ENCODE measurements around the gene ZNF613. TPM values are rescaled to one million over a fixed set of nuclear protein-coding genes. Genes with fewer than 3 reads are reported as not detected.
"Not testable (repeated sequence)": the region's sequence is repeated elsewhere in the genome, so short reads cannot be mapped to it uniquely, and the experiment has no call there.

Gene ZNF613
- total RNA-seq, 8 experiments from 2014 or later, result 4.2 to 8.5 (median 6.8) TPM

DNA sequence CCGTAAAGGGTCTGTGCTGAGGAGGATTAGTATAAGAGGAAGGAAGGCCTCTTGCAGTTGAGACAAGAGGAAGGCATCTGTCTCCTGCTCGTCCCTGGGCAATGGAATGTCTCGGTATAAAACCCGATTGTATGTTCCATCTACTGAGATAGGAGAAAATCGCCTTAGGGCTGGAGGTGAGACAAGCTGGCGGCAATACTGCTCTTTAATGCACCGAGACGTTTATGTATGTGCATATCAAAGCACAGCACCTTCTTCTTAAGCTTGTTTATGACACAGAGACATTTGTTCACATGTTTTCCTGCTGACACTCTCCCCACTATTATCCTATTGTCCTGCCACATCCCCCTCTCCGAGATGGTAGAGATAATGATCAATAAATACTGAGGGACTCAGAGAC lies 21.2 kb upstream of the ZNF613 start:
- in situ Hi-C loops (cut with MboI; ENCODE audit: low pct_unique_long_range_greater_than_20kb in 2 of 9, low sequenced_read_pairs in 9 of 9, unreplicated experiment in 9 of 9); H3K4me3 ChIP-seq: not testable (repeated sequence)

GRCh38 chr19:51907981-51908380 lies 19.3 kb upstream of the ZNF613 start:
- H3K4me3 ChIP-seq; ATAC-seq (replicated peaks in 6 of 8); H3K4me1 ChIP-seq (replicated peaks in 1 of 2); H3K27ac ChIP-seq; in situ Hi-C loops (cut with MboI; ENCODE audit: low pct_unique_long_range_greater_than_20kb in 2 of 9, low sequenced_read_pairs in 9 of 9, unreplicated experiment in 9 of 9): not testable (repeated sequence)
- 0 to 100% (median 76%) methylated on average over 1 to 3 of the region's 5 CpGs; no CpG with 5 or more reads in 5 of the 10 experiments for WGBS, 10 experiments

More for the DNA sequence above, 21.2 kb upstream of the ZNF613 start:
- not testable (repeated sequence) for H3K27ac ChIP-seq; ATAC-seq (replicated peaks in 6 of 8); H3K4me1 ChIP-seq (replicated peaks in 1 of 2)
- 0 to 82% (median 51%) methylated on average over 1 to 7 of the region's 9 CpGs; no CpG with 5 or more reads in 2 of the 10 experiments for WGBS, 10 experiments

- in situ Hi-C loops (cut with MboI; ENCODE audit: low pct_unique_long_range_greater_than_20kb in 2 of 9, low sequenced_read_pairs in 9 of 9, unreplicated experiment in 9 of 9), result no loop called here
- H3K4me1 ChIP-seq (replicated peaks in 1 of 2), result no peaks in the 10 kb centered on the region
- H3K4me3 ChIP-seq, result no peak overlapping the region
- 0 to 80% (median 38%) methylated on average over 1 to 5 of the region's 5 CpGs; no CpG with 5 or more reads in 1 of the 10 experiments for WGBS, 10 experiments
- ATAC-seq (replicated peaks in 6 of 8), result no peak
- H3K27ac ChIP-seq, result no peak overlapping the region
These were observed 11.9 kb upstream of the ZNF613 start for GRCh38 chr19:51915324-51915867.

DNA sequence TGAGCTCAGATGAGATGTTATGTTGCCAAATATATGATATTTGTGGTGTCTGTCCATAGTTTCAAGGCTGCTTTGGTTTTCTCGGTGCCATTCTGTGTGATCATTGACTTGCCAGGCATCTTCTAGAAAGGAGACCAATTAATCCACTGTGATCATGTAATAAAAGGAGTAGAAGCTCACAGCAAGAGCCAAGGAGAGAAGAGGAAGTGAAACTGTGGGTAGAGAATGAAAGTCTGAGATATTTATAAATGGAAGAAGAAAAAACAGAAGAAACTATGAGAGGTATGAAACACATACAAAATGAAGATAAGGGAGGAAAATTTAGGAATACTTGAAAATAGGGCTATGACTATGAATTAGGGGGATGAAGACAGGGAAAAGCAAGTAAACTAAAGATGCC lies 11.1 kb upstream of the ZNF613 start:
- no peak for ATAC-seq (replicated peaks in 6 of 8)
- in situ Hi-C loops (cut with MboI; ENCODE audit: low pct_unique_long_range_greater_than_20kb in 2 of 9, low sequenced_read_pairs in 9 of 9, unreplicated experiment in 9 of 9), result no loop called here
- Histone ChIP-seq H3K27ac (no peak overlapping the region), H3K4me3 (no peak overlapping the region), H3K4me1 (replicated peaks in 1 of 2) (no peaks in the 10 kb centered on the region)
- 0 to 70% (median 50%) methylated on average over 1 of the region's 1 CpG; no CpG with 5 or more reads in 3 of the 10 experiments for WGBS, 10 experiments

GRCh38 chr19:51919606-51920005 lies 7.7 kb upstream of the ZNF613 start:
- H3K4me1 ChIP-seq (replicated peaks in 1 of 2), result no peaks in the 10 kb centered on the region
- ATAC-seq (replicated peaks in 6 of 8), result no peak
- 0 to 83% (median 62%) methylated on average over 1 to 3 of the region's 3 CpGs; no CpG with 5 or more reads in 6 of the 10 experiments for whole genome bisulfite sequencing, 10 experiments
- H3K27ac ChIP-seq, result no peak overlapping the region
- H3K4me3 ChIP-seq, result no peak overlapping the region
- in situ Hi-C loops (cut with MboI; ENCODE audit: low pct_unique_long_range_greater_than_20kb in 2 of 9, low sequenced_read_pairs in 9 of 9, unreplicated experiment in 9 of 9), result no loop called here

GRCh38 chr19:51921949-51922348 lies 5.3 kb upstream of the ZNF613 start:
- WGBS, 10 experiments, result 0 to 93% (median 72%) methylated on average over 1 to 6 of the region's 8 CpGs; no CpG with 5 or more reads in 3 of the 10 experiments
- in situ Hi-C loops (cut with MboI; ENCODE audit: low pct_unique_long_range_greater_than_20kb in 2 of 9, low sequenced_read_pairs in 9 of 9, unreplicated experiment in 9 of 9), result no loop called here
- H3K4me1 ChIP-seq (replicated peaks in 1 of 2), result no peaks in the 10 kb centered on the region
- no peak overlapping the region for H3K4me3 ChIP-seq
- H3K27ac ChIP-seq, result no peak overlapping the region
- no peak for ATAC-seq (replicated peaks in 6 of 8)

GRCh38 chr19:51926426-51926783 lies 867 bp upstream of the ZNF613 start:
- Histone ChIP-seq H3K27ac (peak overlapping the region; percentile 89 to 97), H3K4me3 (peak overlapping the region; percentile 68 to 96 (median 77)), H3K4me1 (replicated peaks in 1 of 2) (peaks cover 3 to 6% of the 10 kb centered on the region in 2 donors)
- no peak for ATAC-seq (replicated peaks in 6 of 8)
- in situ Hi-C loops (cut with MboI; ENCODE audit: low pct_unique_long_range_greater_than_20kb in 2 of 9, low sequenced_read_pairs in 9 of 9, unreplicated experiment in 9 of 9), result no loop called here
- WGBS, 10 experiments, result 0 to 83% (median 30%) methylated on average over 1 to 10 of the region's 11 CpGs; no CpG with 5 or more reads in 2 of the 10 experiments

- peaks cover 3 to 6% of the 10 kb centered on the region in 2 donors for H3K4me1 ChIP-seq (replicated peaks in 1 of 2)
- in situ Hi-C loops (cut with MboI; ENCODE audit: low pct_unique_long_range_greater_than_20kb in 2 of 9, low sequenced_read_pairs in 9 of 9, unreplicated experiment in 9 of 9), result no loop called here
- H3K4me3 ChIP-seq, result peak overlapping the region; percentile 68 to 96 (median 77)
- H3K27ac ChIP-seq, result peak overlapping the region in 1 of 2 donors; percentile 89
- WGBS, 10 experiments, result 0 to 80% (median 25%) methylated on average over 1 to 10 of the region's 13 CpGs; no CpG with 5 or more reads in 2 of the 10 experiments
- no peak for ATAC-seq (replicated peaks in 6 of 8)
These were observed 587 bp downstream of the ZNF613 start for GRCh38 chr19:51927859-51928258.

- in situ Hi-C loops (cut with MboI; ENCODE audit: low pct_unique_long_range_greater_than_20kb in 2 of 9, low sequenced_read_pairs in 9 of 9, unreplicated experiment in 9 of 9), result no loop called here
- WGBS, 10 experiments, result 50 to 100% (median 88%) methylated on average over 1 to 8 of the region's 8 CpGs; no CpG with 5 or more reads in 1 of the 10 experiments
- peaks cover 3 to 6% of the 10 kb centered on the region in 2 donors for H3K4me1 ChIP-seq (replicated peaks in 1 of 2)
- no peak for ATAC-seq (replicated peaks in 6 of 8)
- no peak overlapping the region for H3K27ac ChIP-seq
- no peak overlapping the region for H3K4me3 ChIP-seq
These were observed 4.6 kb downstream of the ZNF613 start for GRCh38 chr19:51931921-51932320.

DNA sequence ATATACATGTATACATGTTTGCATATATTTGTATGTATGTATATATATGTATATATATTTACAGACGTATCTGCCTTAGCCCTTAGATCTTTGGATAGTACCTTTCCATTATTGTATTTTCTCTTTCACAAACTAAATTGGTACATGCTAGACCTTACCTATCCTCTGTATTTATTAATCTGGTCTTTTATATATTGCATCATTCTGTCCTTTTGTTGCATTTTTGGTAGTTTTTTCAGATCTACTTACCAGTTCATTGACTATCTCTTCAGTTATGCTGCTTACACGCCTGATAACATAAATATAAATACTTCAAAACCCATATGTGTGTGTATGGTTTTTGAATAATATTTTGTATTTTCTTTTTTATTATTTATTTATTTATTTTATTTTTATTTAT lies 11.7 kb downstream of the ZNF613 start:
- ATAC-seq (replicated peaks in 6 of 8), result no peak
- WGBS, 10 experiments, result 67 to 100% (median 87%) methylated on average over 1 to 2 of the region's 2 CpGs; no CpG with 5 or more reads in 2 of the 10 experiments
- H3K27ac ChIP-seq, result no peak overlapping the region
- in situ Hi-C loops (cut with MboI; ENCODE audit: low pct_unique_long_range_greater_than_20kb in 2 of 9, low sequenced_read_pairs in 9 of 9, unreplicated experiment in 9 of 9), result no loop called here
- no peaks in the 10 kb centered on the region for H3K4me1 ChIP-seq (replicated peaks in 1 of 2)
- H3K4me3 ChIP-seq, result no peak overlapping the region

- no peak for ATAC-seq (replicated peaks in 6 of 8)
- 73 to 100% (median 95%) methylated on average over 1 to 7 of the region's 7 CpGs for WGBS, 10 experiments
- in situ Hi-C loops (cut with MboI; ENCODE audit: low pct_unique_long_range_greater_than_20kb in 2 of 9, low sequenced_read_pairs in 9 of 9, unreplicated experiment in 9 of 9), result no loop called here
- no peak overlapping the region for H3K27ac ChIP-seq
- no peak overlapping the region for H3K4me3 ChIP-seq
- H3K4me1 ChIP-seq (replicated peaks in 1 of 2), result no peaks in the 10 kb centered on the region
These were observed 17.7 kb downstream of the ZNF613 start for GRCh38 chr19:51944798-51945552.

GRCh38 chr19:51946602-51947001 lies 19.3 kb downstream of the ZNF613 start:
- no peaks in the 10 kb centered on the region for H3K4me1 ChIP-seq (replicated peaks in 1 of 2)

GRCh38 chr19:51948975-51949374 lies 21.7 kb downstream of the ZNF613 start:
- no peak for ATAC-seq (replicated peaks in 6 of 8)
- H3K4me3 ChIP-seq, result no peak overlapping the region
- H3K27ac ChIP-seq, result no peak overlapping the region
- in situ Hi-C loops (cut with MboI; ENCODE audit: low pct_unique_long_range_greater_than_20kb in 2 of 9, low sequenced_read_pairs in 9 of 9, unreplicated experiment in 9 of 9), result no loop called here
- WGBS, 10 experiments, result 0 to 100% (median 87%) methylated on average over 1 to 20 of the region's 25 CpGs; no CpG with 5 or more reads in 2 of the 10 experiments
- H3K4me1 ChIP-seq (replicated peaks in 1 of 2), result no peaks in the 10 kb centered on the region

More at GRCh38 chr19:51946602-51947001, 19.3 kb downstream of the ZNF613 start:
- no peak overlapping the region for H3K27ac ChIP-seq
- 29 to 100% (median 90%) methylated on average over 1 of the region's 1 CpG; no CpG with 5 or more reads in 1 of the 10 experiments for WGBS, 10 experiments
- in situ Hi-C loops (cut with MboI; ENCODE audit: low pct_unique_long_range_greater_than_20kb in 2 of 9, low sequenced_read_pairs in 9 of 9, unreplicated experiment in 9 of 9), result no loop called here
- no peak overlapping the region for H3K4me3 ChIP-seq
- no peak for ATAC-seq (replicated peaks in 6 of 8)
